ENCODE data around the gene NEAT1. TPM values are rescaled to one million over a fixed set of nuclear protein-coding genes. Genes with fewer than 3 reads are reported as not detected.

The NEAT1 gene
- total RNA-seq, 1 donor, result 818 TPM

GRCh38 chr11:65418681-65419459 is 3.7 kb upstream of the NEAT1 start:
- no peaks in the 10 kb centered on the region for H3K27me3 ChIP-seq (ENCODE audit: insufficient read depth, low read length)
- no peak for TF ChIP-seq CTCF (IDR thresholded peaks at IDR 0.05; ENCODE audit: extremely low read depth, low read depth, low read length)
- peak; percentile 95 for DNase-seq (ENCODE audit: insufficient read length, low spot score, missing footprints)

GRCh38 chr11:65419460-65419771 is 3.2 kb upstream of the NEAT1 start:
- no peaks in the 10 kb centered on the region for H3K9me3 ChIP-seq (ENCODE audit: low read depth, low read length)
- H3K4me3 ChIP-seq (ENCODE audit: insufficient read depth, low read length), result peak overlapping the region; percentile 57
- H3K27ac ChIP-seq (ENCODE audit: low read depth, low read length), result peak overlapping the region; percentile 100
- no peaks in the 10 kb centered on the region for H3K27me3 ChIP-seq (ENCODE audit: insufficient read depth, low read length)
- peaks cover 13% of the 10 kb centered on the region for H3K36me3 ChIP-seq (ENCODE audit: insufficient read depth, low read length)
- no peak for DNase-seq (ENCODE audit: insufficient read length, low spot score, missing footprints)
- H4K20me1 ChIP-seq (ENCODE audit: insufficient read depth, low read length), result peaks cover 19% of the 10 kb centered on the region
- H2AFZ ChIP-seq (ENCODE audit: low read length), result no peak overlapping the region
- H3K4me2 ChIP-seq (ENCODE audit: insufficient read depth, low read length), result peak overlapping the region; percentile 84
- H3K4me1 ChIP-seq (ENCODE audit: insufficient read depth, low read length), result peaks cover 59% of the 10 kb centered on the region
- H3K79me2 ChIP-seq (ENCODE audit: insufficient read depth, low read length), result peaks cover 75% of the 10 kb centered on the region
- TF ChIP-seq CTCF (IDR thresholded peaks at IDR 0.05; ENCODE audit: extremely low read depth, low read depth, low read length), result no peak

More at GRCh38 chr11:65418681-65419459, 3.7 kb upstream of the NEAT1 start:
- Histone ChIP-seq H4K20me1 (ENCODE audit: insufficient read depth, low read length) (peaks cover 13% of the 10 kb centered on the region), H3K4me3 (ENCODE audit: insufficient read depth, low read length) (peak overlapping the region; percentile 57), H2AFZ (ENCODE audit: low read length) (peak overlapping the region; percentile 7), H3K4me1 (ENCODE audit: insufficient read depth, low read length) (peaks cover 59% of the 10 kb centered on the region), H3K36me3 (ENCODE audit: insufficient read depth, low read length) (peaks cover 7% of the 10 kb centered on the region), H3K79me2 (ENCODE audit: insufficient read depth, low read length) (peaks cover 69% of the 10 kb centered on the region), H3K4me2 (ENCODE audit: insufficient read depth, low read length) (peak overlapping the region; percentile 84), H3K27ac (ENCODE audit: low read depth, low read length) (peak overlapping the region; percentile 100), H3K9me3 (ENCODE audit: low read depth, low read length) (no peaks in the 10 kb centered on the region)

GRCh38 chr11:65419772-65420481 is 2.7 kb upstream of the NEAT1 start:
- TF ChIP-seq CTCF (IDR thresholded peaks at IDR 0.05; ENCODE audit: extremely low read depth, low read depth, low read length), result no peak
- H3K36me3 ChIP-seq (ENCODE audit: insufficient read depth, low read length), result peaks cover 17% of the 10 kb centered on the region
- H3K27ac ChIP-seq (ENCODE audit: low read depth, low read length), result peak overlapping the region; percentile 100
- peak; percentile 95 for DNase-seq (ENCODE audit: insufficient read length, low spot score, missing footprints)
- H3K9me3 ChIP-seq (ENCODE audit: low read depth, low read length), result no peaks in the 10 kb centered on the region
- peak overlapping the region; percentile 14 for H3K4me3 ChIP-seq (ENCODE audit: insufficient read depth, low read length)
- H3K4me2 ChIP-seq (ENCODE audit: insufficient read depth, low read length), result peak overlapping the region; percentile 84
- H4K20me1 ChIP-seq (ENCODE audit: insufficient read depth, low read length), result peaks cover 24% of the 10 kb centered on the region
- no peaks in the 10 kb centered on the region for H3K27me3 ChIP-seq (ENCODE audit: insufficient read depth, low read length)
- H2AFZ ChIP-seq (ENCODE audit: low read length), result no peak overlapping the region
- peaks cover 80% of the 10 kb centered on the region for H3K79me2 ChIP-seq (ENCODE audit: insufficient read depth, low read length)
- peaks cover 59% of the 10 kb centered on the region for H3K4me1 ChIP-seq (ENCODE audit: insufficient read depth, low read length)

GRCh38 chr11:65420506-65420905 is 2.1 kb upstream of the NEAT1 start:
- Histone ChIP-seq H3K4me1 (ENCODE audit: insufficient read depth, low read length) (peaks cover 59% of the 10 kb centered on the region), H3K4me2 (ENCODE audit: insufficient read depth, low read length) (peak overlapping the region; percentile 84), H4K20me1 (ENCODE audit: insufficient read depth, low read length) (peaks cover 30% of the 10 kb centered on the region), H2AFZ (ENCODE audit: low read length) (no peak overlapping the region), H3K79me2 (ENCODE audit: insufficient read depth, low read length) (peaks cover 84% of the 10 kb centered on the region), H3K27me3 (ENCODE audit: insufficient read depth, low read length) (no peaks in the 10 kb centered on the region), H3K4me3 (ENCODE audit: insufficient read depth, low read length) (peak overlapping the region; percentile 14), H3K9me3 (ENCODE audit: low read depth, low read length) (no peaks in the 10 kb centered on the region), H3K27ac (ENCODE audit: low read depth, low read length) (peak overlapping the region; percentile 100), H3K36me3 (ENCODE audit: insufficient read depth, low read length) (peaks cover 23% of the 10 kb centered on the region)
- DNase-seq (ENCODE audit: insufficient read length, low spot score, missing footprints), result no peak
- TF ChIP-seq CTCF (IDR thresholded peaks at IDR 0.05; ENCODE audit: extremely low read depth, low read depth, low read length), result no peak
